Common myeloid progenitor, CD34-positive (primary cell): Measurements from ENCODE around the gene IGFL3.

ENCODE experiments used
- CTCF ChIA-PET: fragments of 350-600 bp; sonication (Branson Sonifier 250); formaldehyde crosslinking; loops from one replicate; lab custom pipeline; 2021; ENCODE audit warnings: antibody characterized with exemption; lab: Charles Lee
- POLR2A ChIA-PET: fragments of 350-600 bp; sonication (Branson Sonifier 250); formaldehyde crosslinking; loops from one replicate; lab custom pipeline; 2021; ENCODE audit warnings: antibody characterized with exemption; lab: Charles Lee
- DNase-seq, 3 donors: peaks; one replicate each; pipeline versions ENCODE4 v3.0.0 to v3.0.0-alpha.2; 2013
- H3K27ac ChIP-seq, 2 experiments: 1 replicate in 1 of 2; 2 replicates in 1 of 2; pipeline ENCODE4 v1.7.0; 2013; ENCODE audit warnings: inconsistent platforms in 2 of 2, low read length in 2 of 2, mild to moderate bottlenecking in 2 of 2, low read depth in 1 of 2, moderate library complexity in 1 of 2; ENCODE audit not compliant: severe bottlenecking in 2 of 2, insufficient read depth in 1 of 2, poor library complexity in 1 of 2
- H3K27me3 ChIP-seq, 5 experiments: replicated peaks in 2 of 5; 1 replicate in 3 of 5; 2 replicates in 2 of 5; pipeline versions ENCODE4 v1.6.1 to v1.7.0; 2013; ENCODE audit warnings: low read length in 4 of 5, mild to moderate bottlenecking in 2 of 5, moderate library complexity in 2 of 5, inconsistent platforms in 1 of 5; ENCODE audit not compliant: insufficient read depth in 5 of 5, control insufficient read depth in 4 of 5
- H3K36me3 ChIP-seq, 4 experiments: 1 replicate in 2 of 4; 2 replicates in 2 of 4; pipeline versions ENCODE4 v1.6.1 to v1.7.0; 2013; ENCODE audit warnings: low read length in 3 of 4, control low read depth in 1 of 4, mild to moderate bottlenecking in 1 of 4; ENCODE audit not compliant: control insufficient read depth in 4 of 4, insufficient read depth in 4 of 4
- H3K4me1 ChIP-seq, 4 experiments: 1 replicate in 3 of 4; 2 replicates in 1 of 4; pipeline versions ENCODE4 v1.6.1 to v1.7.1; 2013; ENCODE audit warnings: low read length in 3 of 4, mild to moderate bottlenecking in 3 of 4, control low read depth in 1 of 4, inconsistent platforms in 1 of 4, moderate library complexity in 1 of 4; ENCODE audit not compliant: control insufficient read depth in 4 of 4, insufficient read depth in 4 of 4; ENCODE audit errors: control extremely low read depth in 1 of 4
- H3K4me3 ChIP-seq, 7 experiments: 1 replicate in 4 of 7; 2 replicates in 3 of 7; pipeline versions ENCODE4 v1.5.1 to v1.7.0; 2013; ENCODE audit warnings: mild to moderate bottlenecking in 7 of 7, low read length in 6 of 7, moderate library complexity in 6 of 7, inconsistent platforms in 2 of 7, low read depth in 2 of 7, control low read depth in 1 of 7; ENCODE audit not compliant: insufficient read depth in 4 of 7, control insufficient read depth in 1 of 7; ENCODE audit errors: extremely low read depth in 1 of 7
- H3K9me3 ChIP-seq, 5 experiments: 1 replicate in 4 of 5; 2 replicates in 1 of 5; pipeline versions ENCODE4 v1.6.1 to v1.7.1; 2013; ENCODE audit warnings: low read length in 4 of 5, mild to moderate bottlenecking in 2 of 5, inconsistent platforms in 1 of 5, low read depth in 1 of 5, moderate library complexity in 1 of 5; ENCODE audit not compliant: control insufficient read depth in 4 of 5, insufficient read depth in 2 of 5; ENCODE audit errors: control extremely low read depth in 1 of 5
- WGBS: methylation state at CpG from one replicate; pipeline ENCODE4 v1.1.5; 2013; ENCODE audit not compliant: insufficient coverage; 5-methylcytosine and 5-hydroxymethylcytosine counted together

Gene IGFL3

GRCh38 chr19:46155237-46155636 is 30.7 kb upstream of the IGFL3 start:
- H3K27me3 ChIP-seq = peaks cover 0 to 36% (median 13%) of the 10 kb centered on the region in 5 experiments
- ChIA-PET POLR2A (no interaction called here), CTCF (no interaction called here)
- H3K4me1 ChIP-seq = no peaks in the 10 kb centered on the region
- no CpG with 5 or more reads among the region's 3 CpGs for WGBS
- DNase-seq = no peak
- H3K4me3 ChIP-seq = no peak overlapping the region
- no peaks in the 10 kb centered on the region for H3K9me3 ChIP-seq
- no peaks in the 10 kb centered on the region for H3K36me3 ChIP-seq
- no peak overlapping the region for H3K27ac ChIP-seq

- H3K4me3 ChIP-seq = no peak overlapping the region
- ChIA-PET CTCF (no interaction called here), POLR2A (no interaction called here)
- no peaks in the 10 kb centered on the region for H3K9me3 ChIP-seq
- peaks cover 4 to 55% (median 8%) of the 10 kb centered on the region in 5 experiments for H3K27me3 ChIP-seq
- H3K27ac ChIP-seq = no peak overlapping the region
- no peak for DNase-seq
- WGBS = 98% methylated on average over 5 of the region's 5 CpGs
- H3K36me3 ChIP-seq = no peaks in the 10 kb centered on the region
- no peaks in the 10 kb centered on the region for H3K4me1 ChIP-seq
These were observed 26.1 kb upstream of the IGFL3 start for GRCh38 chr19:46150606-46151005.

- Histone ChIP-seq H3K4me3 (no peak within 1 kb of the TSS), H3K9me3 (no peaks in the 10 kb centered on the region), H3K36me3 (no peaks in the 10 kb centered on the region), H3K27me3 (peaks cover 4 to 55% (median 6%) of the 10 kb centered on the region in 5 experiments), H3K4me1 (no peaks in the 10 kb centered on the region), H3K27ac (no peak within 1 kb of the TSS)
- ChIA-PET POLR2A (no interaction called here), CTCF (interaction anchor here (1.1 kb wide), 1 partner anchor 9 kb away, joined by 4 read pairs; no protein-coding TSS in a partner anchor)
- no peak for DNase-seq
- 95% methylated on average over 5 of the region's 6 CpGs for WGBS
These were observed 23.4 kb upstream of the IGFL3 start, which contains the start of gene IGFL2 for GRCh38 chr19:46147791-46148288. Gene IGFL2, plus strand, starts transcription at chr19:46148238. Its CDS starts 41 bp downstream, at chr19:46148279.

- ChIA-PET POLR2A (no interaction called here), CTCF (interaction anchor here (1.1 kb wide), 1 partner anchor 8 kb away, joined by 4 read pairs; no protein-coding TSS in a partner anchor)
- H3K27ac ChIP-seq = no peak overlapping the region
- no peaks in the 10 kb centered on the region for H3K9me3 ChIP-seq
- DNase-seq = no peak
- peaks cover 3 to 51% (median 6%) of the 10 kb centered on the region in 5 experiments for H3K27me3 ChIP-seq
- no peaks in the 10 kb centered on the region for H3K36me3 ChIP-seq
- no peaks in the 10 kb centered on the region for H3K4me1 ChIP-seq
- no peak overlapping the region for H3K4me3 ChIP-seq
- WGBS = 87% methylated on average over 3 of the region's 8 CpGs
These were observed 22.8 kb upstream of the IGFL3 start for GRCh38 chr19:46147166-46147740.

- peak in 1 of 3 donors; percentile 3 for DNase-seq
These were observed 20.3 kb upstream of the IGFL3 start for GRCh38 chr19:46144756-46145155.

GRCh38 chr19:46142294-46142693 is 17.8 kb upstream of the IGFL3 start:
- WGBS = no CpG with 5 or more reads among the region's 4 CpGs
- ChIA-PET CTCF (no interaction called here), POLR2A (no interaction called here)
- no peak overlapping the region for H3K4me3 ChIP-seq
- H3K36me3 ChIP-seq = no peaks in the 10 kb centered on the region
- H3K4me1 ChIP-seq = no peaks in the 10 kb centered on the region
- no peak for DNase-seq
- no peaks in the 10 kb centered on the region for H3K9me3 ChIP-seq
- no peak overlapping the region for H3K27ac ChIP-seq
- H3K27me3 ChIP-seq = peaks cover 2 to 32% (median 12%) of the 10 kb centered on the region in 5 experiments

More at GRCh38 chr19:46144756-46145155, 20.3 kb upstream of the IGFL3 start:
- Histone ChIP-seq H3K4me3 (no peak overlapping the region), H3K27me3 (peaks cover 0 to 43% (median 4%) of the 10 kb centered on the region in 5 experiments), H3K36me3 (no peaks in the 10 kb centered on the region), H3K9me3 (no peaks in the 10 kb centered on the region), H3K4me1 (no peaks in the 10 kb centered on the region), H3K27ac (no peak overlapping the region)
- 0% methylated on average over 1 of the region's 3 CpGs for WGBS
- POLR2A ChIA-PET = no interaction called here
- CTCF ChIA-PET = no interaction called here

- ChIA-PET CTCF (no interaction called here), POLR2A (no interaction called here)
- 83% methylated on average over 1 of the region's 1 CpG for WGBS
- DNase-seq = no peak
- H3K27ac ChIP-seq = no peak overlapping the region
- H3K9me3 ChIP-seq = no peaks in the 10 kb centered on the region
- no peak overlapping the region for H3K4me3 ChIP-seq
- no peaks in the 10 kb centered on the region for H3K36me3 ChIP-seq
- no peaks in the 10 kb centered on the region for H3K4me1 ChIP-seq
- H3K27me3 ChIP-seq = peaks cover 2 to 30% (median 8%) of the 10 kb centered on the region in 5 experiments
These were observed 16.9 kb upstream of the IGFL3 start for GRCh38 chr19:46141421-46141820.
